SW 1271 (cell line): ENCODE results near the gene ACTR3.

Experiments used
- DNase-seq, 2 experiments: peaks; one replicate each; lab custom pipeline; 2025; lab: John Stamatoyannopoulos, UW

ACTR3 gene

DNA sequence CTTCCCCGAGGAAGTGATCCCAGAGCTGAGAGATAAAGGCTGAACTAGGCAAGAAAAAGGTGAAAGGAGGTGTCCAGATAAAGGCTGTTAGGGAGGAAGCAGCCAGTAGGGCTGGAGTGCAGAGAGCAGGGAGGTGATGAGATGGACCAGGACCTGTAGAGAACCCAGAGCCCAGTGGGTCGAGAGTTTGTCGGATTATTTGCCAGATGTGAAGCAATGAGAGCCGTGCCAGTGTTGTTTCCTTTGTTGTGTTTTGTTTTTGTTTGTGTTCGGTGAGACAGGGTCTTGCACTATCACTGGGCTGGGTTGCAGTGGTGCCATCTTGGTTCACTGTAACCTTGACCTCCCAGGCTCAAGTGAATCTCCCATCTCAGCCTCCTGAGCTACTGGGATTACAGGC lies 111.3 kb downstream of the ACTR3 start:
- no peak for DNase-seq

DNA sequence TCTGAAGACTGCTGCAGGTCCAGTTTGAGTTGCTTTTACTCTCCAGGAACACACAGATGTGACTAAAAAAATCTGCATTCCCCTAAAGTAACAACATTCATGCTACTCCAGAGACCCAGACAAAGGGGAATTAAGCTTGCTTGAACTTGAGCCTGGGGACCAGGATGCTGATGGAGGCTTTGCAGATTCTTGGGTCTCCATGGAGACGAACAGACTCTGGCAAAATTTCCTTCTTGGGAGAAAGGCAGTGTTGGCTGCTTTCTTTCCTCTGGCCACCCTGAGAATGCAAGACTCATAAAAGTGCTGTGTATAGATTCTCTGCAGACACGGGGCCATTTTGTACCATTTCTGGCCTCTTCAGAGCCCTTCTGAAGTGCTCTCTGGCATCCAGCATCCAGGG lies 112.0 kb downstream of the ACTR3 start:
- no peak for DNase-seq

DNA sequence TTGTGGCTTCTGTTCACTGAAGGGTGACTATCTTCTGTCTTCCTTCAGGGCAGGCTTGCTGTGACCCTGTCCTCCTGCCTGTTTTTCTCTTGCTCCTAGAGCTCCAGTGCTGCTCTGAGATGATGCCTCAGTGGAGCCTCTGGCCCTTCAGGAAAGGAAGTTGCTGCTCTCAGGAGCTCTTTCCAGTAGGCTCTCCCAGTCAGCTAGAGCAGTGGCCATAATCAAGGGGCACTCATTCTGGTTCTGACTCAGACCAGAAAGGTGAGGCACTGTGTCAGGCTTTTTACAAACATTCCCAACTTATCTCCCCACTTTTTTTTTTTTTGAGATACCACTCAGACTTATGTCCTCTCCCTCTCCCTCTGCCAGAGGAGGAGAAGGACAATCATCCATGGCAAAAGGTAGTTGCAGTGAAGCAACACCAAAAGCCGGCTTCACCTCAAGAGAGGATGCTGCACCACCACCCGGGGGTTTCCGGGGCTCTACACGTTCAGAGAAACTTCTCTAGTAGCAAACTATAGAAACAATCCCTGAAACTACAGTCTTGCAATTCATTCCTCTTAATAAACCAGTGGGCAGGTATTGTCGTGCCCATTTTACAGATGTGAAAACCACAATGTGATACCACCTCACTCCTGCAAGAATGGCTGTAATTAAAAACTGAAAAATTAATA lies 115.4 kb downstream of the ACTR3 start:
- no peak for DNase-seq

DNA sequence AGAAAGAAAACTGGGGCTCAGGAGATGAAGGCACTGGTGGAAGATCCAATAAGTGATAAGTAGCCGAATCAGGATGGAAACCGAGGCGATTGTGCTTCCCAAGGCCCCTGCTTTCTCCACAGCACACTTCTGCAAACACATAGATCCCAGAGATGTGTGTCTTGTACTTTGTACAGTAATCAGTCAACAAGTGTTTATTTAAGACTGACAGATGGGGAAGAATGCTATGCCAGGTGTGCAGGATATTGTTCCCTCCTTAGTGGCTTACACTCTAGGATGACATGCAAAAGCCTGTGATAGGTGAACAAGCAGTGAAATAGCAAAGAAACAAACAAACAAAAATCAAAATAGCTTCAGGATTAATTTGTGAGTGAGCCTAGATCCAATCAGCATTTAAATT lies 116.6 kb downstream of the ACTR3 start:
- DNase-seq: no peak

DNA sequence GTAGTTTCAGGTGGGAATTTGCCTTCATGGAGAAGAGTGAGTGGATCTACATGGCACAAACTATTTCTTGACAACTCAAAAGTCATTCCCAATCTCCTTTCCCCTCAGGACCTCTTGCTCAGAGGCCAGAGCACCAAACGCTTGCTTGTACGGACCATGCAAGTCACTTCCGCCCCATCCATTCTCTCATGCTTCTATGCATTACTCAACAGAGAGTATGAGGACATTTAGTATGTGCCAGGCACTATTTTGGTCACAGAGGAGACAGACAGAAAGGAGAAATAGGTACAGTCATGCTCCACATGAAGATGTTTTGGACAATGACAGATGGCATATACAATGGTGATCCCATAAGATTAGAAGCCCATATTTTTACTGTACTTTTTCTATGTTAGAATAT lies 117.5 kb downstream of the ACTR3 start:
- no peak for DNase-seq

DNA sequence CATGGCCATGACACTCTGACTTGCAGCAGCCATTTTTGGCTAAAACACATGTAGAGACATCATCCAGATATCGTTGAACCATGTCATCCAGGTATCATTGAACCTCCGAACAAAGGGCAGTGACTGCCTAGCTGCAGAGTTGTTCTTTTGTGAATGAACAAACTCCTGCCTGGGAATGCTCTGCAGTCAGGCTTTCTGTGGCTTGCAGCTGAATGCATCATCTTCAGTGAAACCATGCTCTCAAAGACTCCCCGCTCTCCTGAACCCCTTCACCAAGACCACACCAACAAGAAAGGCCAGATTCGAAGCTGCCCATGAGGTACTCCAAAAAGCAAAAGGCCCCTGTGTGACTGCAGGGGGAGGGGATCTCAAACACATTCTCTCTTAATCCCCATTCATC lies 118.8 kb downstream of the ACTR3 start:
- DNase-seq: no peak

DNA sequence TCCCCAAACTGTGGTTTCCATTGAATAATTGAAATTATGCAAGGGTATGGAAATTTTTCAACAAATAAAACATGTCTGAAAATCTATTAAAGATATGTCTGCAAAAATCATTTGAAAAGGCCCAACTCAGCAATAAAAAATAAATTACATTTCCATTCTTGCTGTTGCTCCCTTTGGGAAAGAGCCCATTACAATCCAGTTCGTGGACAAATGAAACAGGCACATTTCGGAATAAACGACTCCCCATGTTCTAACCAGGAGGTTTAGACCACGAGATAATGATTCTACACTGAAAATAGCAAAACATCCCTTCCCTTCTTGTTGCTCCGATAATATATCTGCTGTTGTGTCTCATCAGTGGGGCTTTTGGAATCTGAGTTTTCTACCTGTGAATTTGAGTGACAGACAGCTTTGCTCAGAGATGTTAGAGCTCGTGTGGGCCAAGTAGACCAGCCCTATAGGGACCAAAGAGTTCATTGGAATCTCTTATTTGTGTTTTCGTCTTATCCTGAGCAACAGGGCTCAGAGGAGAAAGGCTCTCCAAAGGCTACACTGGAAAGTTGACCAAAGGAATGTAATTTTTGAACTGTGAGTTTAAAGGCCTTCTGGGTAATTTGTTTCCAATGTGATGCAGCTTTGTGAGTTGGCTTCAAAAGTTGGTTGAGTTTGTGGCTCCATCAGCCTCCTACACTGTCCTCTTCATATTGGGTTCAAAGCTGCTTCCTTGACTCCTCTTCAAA lies 119.5 kb downstream of the ACTR3 start:
- DNase-seq: no peak

DNA sequence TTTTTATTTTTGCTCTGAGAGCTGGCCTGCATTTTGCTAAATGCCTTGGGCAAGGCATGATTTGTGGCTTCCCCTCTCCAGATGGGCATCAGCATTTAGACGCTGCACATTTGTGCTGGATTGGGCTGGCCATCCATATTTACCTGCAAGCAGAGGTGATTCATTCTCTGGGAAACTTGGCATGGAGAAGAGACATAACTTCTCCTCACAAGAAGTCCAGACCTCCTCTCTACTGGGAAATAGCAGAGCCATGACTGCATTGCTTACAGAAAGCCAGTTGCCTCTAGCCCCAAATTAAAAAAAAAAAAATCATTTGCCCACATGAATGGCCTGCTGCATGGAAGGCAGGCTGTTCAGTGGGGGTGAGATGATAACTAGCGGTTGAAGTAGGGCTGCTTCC lies 120.1 kb downstream of the ACTR3 start:
- DNase-seq: no peak

DNA sequence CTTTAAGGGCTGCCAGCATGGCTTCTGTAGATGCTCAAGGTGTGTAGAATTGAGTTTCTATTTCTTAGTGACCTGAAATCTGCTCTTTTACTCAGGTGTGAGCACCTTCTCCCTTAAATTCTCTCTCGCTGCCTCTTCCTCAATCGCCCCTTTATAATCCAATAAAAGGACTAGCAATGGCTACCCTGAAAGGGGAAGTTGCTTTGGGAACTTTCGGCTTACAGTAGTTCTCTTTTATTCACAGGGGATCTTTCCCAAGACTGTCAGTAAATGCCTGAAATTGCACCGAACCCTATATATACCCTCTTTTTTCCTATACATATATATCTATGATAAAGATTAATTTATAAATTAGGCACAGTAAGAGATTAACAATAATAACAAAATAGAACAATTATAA lies 121.8 kb downstream of the ACTR3 start:
- DNase-seq: no peak
